Parathyroid adenoma (tissue), 2 donors: ENCODE measurements around the gene GEMIN2.
"Not testable (repeated sequence)": the region's sequence is repeated elsewhere in the genome, so short reads cannot be mapped to it uniquely, and the experiment has no call there.

Experiments used
- H2AFZ ChIP-seq: fragments of 300-600 bp; sonication (generic); one replicate; pipeline ENCODE4 v1.7.0; 2017; ENCODE audit warnings: antibody characterized with exemption, mild to moderate bottlenecking
- H3K27ac ChIP-seq: fragments of 300-600 bp; sonication (generic); one replicate; pipeline ENCODE4 v1.7.0; 2017
- H3K27me3 ChIP-seq: fragments of 300-600 bp; sonication (generic); one replicate; pipeline ENCODE4 v1.7.0; 2017; ENCODE audit warnings: low read length; ENCODE audit not compliant: control insufficient read depth, insufficient read depth
- H3K36me3 ChIP-seq: fragments of 300-600 bp; sonication (generic); one replicate; pipeline ENCODE4 v1.7.0; 2017; ENCODE audit warnings: low read length; ENCODE audit not compliant: control insufficient read depth, insufficient read depth
- H3K4me1 ChIP-seq: fragments of 300-600 bp; sonication (generic); one replicate; pipeline ENCODE4 v1.7.0; 2017; ENCODE audit warnings: control low read depth
- H3K4me2 ChIP-seq: fragments of 300-600 bp; sonication (generic); one replicate; pipeline ENCODE4 v1.7.0; 2017; ENCODE audit warnings: low read length
- H3K4me3 ChIP-seq: fragments of 300-600 bp; sonication (generic); one replicate; pipeline ENCODE4 v1.7.0; 2017; ENCODE audit warnings: low read depth, low read length
- H3K79me2 ChIP-seq: fragments of 300-600 bp; sonication (generic); one replicate; pipeline ENCODE4 v1.7.0; 2017; ENCODE audit warnings: control low read depth
- H3K9ac ChIP-seq: fragments of 300-600 bp; sonication (generic); one replicate; pipeline ENCODE4 v1.7.0; 2017; ENCODE audit warnings: mild to moderate bottlenecking
- H3K9me3 ChIP-seq: fragments of 300-600 bp; sonication (generic); one replicate; pipeline ENCODE4 v1.7.0; 2017; ENCODE audit warnings: low read length; ENCODE audit not compliant: control insufficient read depth
- TF ChIP-seq, protein P1 (sequence below): fragments of 300-600 bp; sonication (generic); IDR thresholded peaks from one replicate; pipeline ENCODE4 v1.7.0; 2017; ENCODE audit warnings: antibody characterized with exemption, mild to moderate bottlenecking
- donor health status: primary hyperparathyroidism.

Gene GEMIN2

DNA sequence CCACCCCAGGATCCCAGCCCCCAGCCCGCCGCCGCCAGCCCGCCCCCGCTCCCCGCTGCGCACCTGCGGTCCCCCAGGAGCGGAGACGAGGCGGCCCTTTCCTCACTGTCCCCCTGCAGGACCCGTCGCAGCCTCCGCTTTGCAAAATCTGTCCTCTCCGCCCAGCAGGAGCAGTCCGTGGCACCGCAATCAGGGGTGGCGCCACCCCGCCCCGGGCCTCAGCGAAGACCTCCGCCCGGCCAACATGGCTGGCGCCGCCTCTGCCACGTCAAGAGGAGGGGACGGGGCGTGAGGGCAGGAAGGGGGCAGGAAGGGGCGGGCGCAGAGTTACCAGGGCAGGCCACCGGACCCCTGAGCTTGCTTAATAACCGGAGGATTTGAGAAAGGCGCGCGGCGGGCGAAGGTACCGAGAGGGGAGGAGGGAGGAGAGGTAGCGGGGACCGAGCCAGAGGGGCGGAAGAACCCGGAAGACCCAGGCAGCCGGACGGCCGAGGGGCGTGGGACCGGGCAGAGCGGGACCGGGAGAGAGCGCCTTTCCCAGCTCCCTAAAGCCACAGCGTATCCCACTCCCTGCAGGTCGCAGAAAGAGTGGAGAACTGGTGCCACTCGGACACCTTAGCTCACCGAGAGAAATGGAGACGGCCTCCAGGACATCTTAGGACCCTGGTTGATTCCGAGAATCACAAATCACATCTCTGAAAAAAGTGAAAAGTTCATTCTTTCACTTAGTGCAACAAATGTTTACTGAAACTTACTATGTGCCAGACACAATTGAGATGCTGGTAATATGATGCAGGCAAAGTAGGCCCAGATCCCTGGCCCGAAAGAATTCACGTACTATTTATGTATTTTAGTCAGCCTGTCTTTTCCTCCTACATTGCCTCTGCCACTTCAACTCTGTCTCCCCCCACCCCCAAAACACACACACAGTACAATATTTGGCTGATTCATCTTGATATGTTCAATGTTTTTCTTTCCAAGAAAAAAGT lies 10.9 kb upstream of the GEMIN2 start, which contains the start of gene SEC23A:
TSS of gene SEC23A (minus strand) at position 267 of the 989 bp plus-strand sequence. CDS start 7,117 bp downstream, outside the sequence.
- Histone ChIP-seq H3K27ac (peak within 1 kb of the TSS; percentile 86), H3K79me2 (peaks cover 16% of the 10 kb centered on the region), H3K4me1 (peaks cover 11% of the 10 kb centered on the region), H3K9ac (peak within 1 kb of the TSS; percentile 70), H3K4me3 (peak within 1 kb of the TSS; percentile 75), H3K4me2 (peak within 1 kb of the TSS; percentile 75), H3K9me3 (no peaks in the 10 kb centered on the region), H3K27me3 (no peaks in the 10 kb centered on the region), H2AFZ (peak within 1 kb of the TSS; percentile 91), H3K36me3 (no peaks in the 10 kb centered on the region)
- TF ChIP-seq, protein P1, sequence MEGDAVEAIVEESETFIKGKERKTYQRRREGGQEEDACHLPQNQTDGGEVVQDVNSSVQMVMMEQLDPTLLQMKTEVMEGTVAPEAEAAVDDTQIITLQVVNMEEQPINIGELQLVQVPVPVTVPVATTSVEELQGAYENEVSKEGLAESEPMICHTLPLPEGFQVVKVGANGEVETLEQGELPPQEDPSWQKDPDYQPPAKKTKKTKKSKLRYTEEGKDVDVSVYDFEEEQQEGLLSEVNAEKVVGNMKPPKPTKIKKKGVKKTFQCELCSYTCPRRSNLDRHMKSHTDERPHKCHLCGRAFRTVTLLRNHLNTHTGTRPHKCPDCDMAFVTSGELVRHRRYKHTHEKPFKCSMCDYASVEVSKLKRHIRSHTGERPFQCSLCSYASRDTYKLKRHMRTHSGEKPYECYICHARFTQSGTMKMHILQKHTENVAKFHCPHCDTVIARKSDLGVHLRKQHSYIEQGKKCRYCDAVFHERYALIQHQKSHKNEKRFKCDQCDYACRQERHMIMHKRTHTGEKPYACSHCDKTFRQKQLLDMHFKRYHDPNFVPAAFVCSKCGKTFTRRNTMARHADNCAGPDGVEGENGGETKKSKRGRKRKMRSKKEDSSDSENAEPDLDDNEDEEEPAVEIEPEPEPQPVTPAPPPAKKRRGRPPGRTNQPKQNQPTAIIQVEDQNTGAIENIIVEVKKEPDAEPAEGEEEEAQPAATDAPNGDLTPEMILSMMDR, result no peak

DNA sequence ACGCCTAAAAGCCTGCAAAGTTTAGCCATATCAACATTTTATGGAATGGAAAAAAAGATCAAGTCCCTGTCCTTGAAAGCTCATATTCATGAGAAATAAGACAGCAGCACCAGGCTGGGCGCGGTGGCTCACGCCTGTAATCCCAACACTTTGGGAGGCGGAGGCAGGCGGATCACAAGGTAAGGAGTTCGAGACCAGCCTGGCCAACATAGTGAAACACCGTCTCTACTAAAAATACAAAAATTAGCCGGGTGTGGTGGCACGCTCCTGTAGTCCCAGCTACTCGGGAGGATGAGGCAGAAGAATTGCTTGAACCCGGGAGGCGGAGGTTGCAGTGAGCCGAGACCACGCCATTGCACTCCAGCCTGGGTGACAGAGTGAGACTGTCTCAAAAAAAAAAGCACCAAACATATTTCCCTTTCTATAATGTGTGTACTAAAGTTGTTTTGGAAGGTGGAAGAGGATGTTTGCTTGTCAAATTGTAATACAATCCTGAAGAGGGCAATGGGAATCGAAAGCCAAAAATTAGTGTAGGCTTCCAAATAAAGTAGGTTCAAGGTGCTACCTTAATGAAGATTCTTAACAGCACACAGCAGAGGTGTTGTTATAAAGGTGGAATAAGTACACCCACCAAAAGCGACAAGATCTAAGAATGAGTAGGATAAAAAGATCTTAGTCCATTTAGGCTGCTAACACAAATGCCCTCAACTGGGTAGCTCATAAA lies 9.9 kb upstream of the GEMIN2 start:
- H3K27ac ChIP-seq, result peak overlapping the region; percentile 86
- H3K36me3 ChIP-seq, H3K9ac ChIP-seq, H3K27me3 ChIP-seq, H3K9me3 ChIP-seq: not testable (repeated sequence)
- H3K79me2 ChIP-seq, result peaks cover 16% of the 10 kb centered on the region
- peak overlapping the region; percentile 75 for H3K4me3 ChIP-seq
- H3K4me2 ChIP-seq, result peak overlapping the region; percentile 75
- peaks cover 11% of the 10 kb centered on the region for H3K4me1 ChIP-seq
- H2AFZ ChIP-seq, result peak overlapping the region; percentile 91

DNA sequence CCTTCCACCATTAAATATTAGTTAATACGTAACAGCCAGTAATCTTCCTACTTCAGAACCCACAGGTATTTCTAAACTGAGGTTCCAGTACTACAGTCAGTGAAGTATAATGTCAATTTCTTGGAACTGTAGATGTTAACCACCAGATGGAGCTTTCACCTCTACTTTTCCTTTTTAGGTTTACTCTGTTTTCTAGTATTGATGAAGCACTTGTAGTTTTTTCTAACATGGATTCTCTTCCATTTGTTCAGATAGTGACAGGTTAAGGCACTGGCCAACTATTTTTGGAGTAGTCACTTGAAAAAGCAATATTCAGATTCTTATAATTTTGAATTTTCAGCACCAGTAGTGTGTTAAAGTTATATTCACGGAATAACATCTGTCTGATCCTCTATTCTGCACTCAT lies 6.5 kb upstream of the GEMIN2 start:
- Histone ChIP-seq H3K9ac (no peak overlapping the region), H3K36me3 (no peaks in the 10 kb centered on the region), H3K27me3 (no peaks in the 10 kb centered on the region), H3K9me3 (no peaks in the 10 kb centered on the region), H3K4me2 (no peak overlapping the region), H3K4me1 (peaks cover 11% of the 10 kb centered on the region), H3K79me2 (peaks cover 16% of the 10 kb centered on the region), H3K27ac (no peak overlapping the region), H3K4me3 (no peak overlapping the region), H2AFZ (no peak overlapping the region)
- TF ChIP-seq, protein P1, result no peak

DNA sequence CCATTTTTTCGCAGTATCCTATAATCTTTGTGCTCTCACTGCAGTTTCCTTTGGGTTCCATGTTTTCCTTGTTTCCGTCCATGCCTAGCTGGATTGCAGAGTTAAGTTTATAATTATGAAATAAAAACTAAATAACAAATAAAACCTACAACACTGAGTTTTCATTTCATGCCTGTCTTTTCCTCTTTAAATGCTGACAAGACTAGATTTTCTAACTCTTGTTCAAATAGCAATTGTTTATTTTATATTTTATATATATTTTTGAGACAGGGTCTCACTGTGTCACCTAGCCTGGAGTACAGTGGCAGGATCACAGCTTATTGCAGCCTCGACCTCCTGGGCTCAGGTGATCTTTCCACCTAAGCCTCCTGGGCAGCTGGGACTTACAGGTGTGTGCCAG lies 5.3 kb upstream of the GEMIN2 start:
- Histone ChIP-seq H3K79me2 (peaks cover 16% of the 10 kb centered on the region), H3K27ac (no peak overlapping the region), H2AFZ (no peak overlapping the region), H3K4me3 (no peak overlapping the region), H3K9ac (no peak overlapping the region), H3K4me2 (no peak overlapping the region), H3K36me3 (no peaks in the 10 kb centered on the region), H3K9me3 (no peaks in the 10 kb centered on the region), H3K27me3 (no peaks in the 10 kb centered on the region), H3K4me1 (peaks cover 11% of the 10 kb centered on the region)
- TF ChIP-seq, protein P1, result no peak
